HG02798 (cell line): Measurements from ENCODE around the gene KRT72.

Source experiments
- ATAC-seq: cut with Tn5 transposase; IDR thresholded peaks from one replicate; pipeline ENCODE4 v1.9.1; 2021; ENCODE audit warnings: mild to moderate bottlenecking; ENCODE audit not compliant: unreplicated experiment, poor library complexity

The KRT72 gene

GRCh38 chr12:52600941-52601481 is at the start of gene KRT72:
KRT72 (minus strand) TSS chr12:52601463; CDS start chr12:52601452, 11 bp downstream.
- no peak for ATAC-seq

- ATAC-seq = no peak
These were observed 49.3 kb upstream of the KRT72 start for GRCh38 chr12:52650520-52651081.

GRCh38 chr12:52649066-52649465 is 47.8 kb upstream of the KRT72 start:
- ATAC-seq = no peak

GRCh38 chr12:52648012-52648550 is 46.8 kb upstream of the KRT72 start:
- ATAC-seq = no peak

- no peak for ATAC-seq
These were observed 46.3 kb upstream of the KRT72 start for GRCh38 chr12:52647601-52648000.

- no peak for ATAC-seq
These were observed 45.4 kb upstream of the KRT72 start for GRCh38 chr12:52646613-52647012.

GRCh38 chr12:52645982-52646381 is 44.7 kb upstream of the KRT72 start:
- ATAC-seq = no peak

- no peak for ATAC-seq
These were observed 44.0 kb upstream of the KRT72 start for GRCh38 chr12:52645120-52645761.

GRCh38 chr12:52644078-52644415 is 42.8 kb upstream of the KRT72 start:
- ATAC-seq = no peak

- ATAC-seq = no peak
These were observed 42.2 kb upstream of the KRT72 start for GRCh38 chr12:52643233-52644077.

- no peak for ATAC-seq
These were observed 40.2 kb upstream of the KRT72 start for GRCh38 chr12:52641468-52641867.

GRCh38 chr12:52637299-52637698 is 36.0 kb upstream of the KRT72 start:
- ATAC-seq = no peak

- ATAC-seq = no peak
These were observed 35.5 kb upstream of the KRT72 start for GRCh38 chr12:52636592-52637258.

- ATAC-seq = no peak
These were observed 34.9 kb upstream of the KRT72 start for GRCh38 chr12:52636189-52636588.

GRCh38 chr12:52634266-52635056 is 33.2 kb upstream of the KRT72 start:
- ATAC-seq = no peak

- ATAC-seq = no peak
These were observed 32.1 kb upstream of the KRT72 start for GRCh38 chr12:52633383-52633782.

GRCh38 chr12:52632656-52633055 is 31.4 kb upstream of the KRT72 start:
- ATAC-seq = no peak

- no peak for ATAC-seq
These were observed 30.6 kb upstream of the KRT72 start for GRCh38 chr12:52631676-52632459.

- ATAC-seq = no peak
These were observed 30.0 kb upstream of the KRT72 start for GRCh38 chr12:52631264-52631663.
